Kidney (tissue), 14 donors: ENCODE measurements around the gene C18orf63. TPM values are rescaled to one million over a fixed set of nuclear protein-coding genes. Genes with fewer than 3 reads are reported as not detected.

Experiments used
- DNase-seq, 5 donors: peaks; one replicate each; pipeline ENCODE4 v3.0.0-alpha.2; 2013 to 2020
- FAIRE-seq: peaks from 2 replicates; lab custom pipeline; 2012; peaks lifted over from hg19 to GRCh38; lab: Jason Lieb, UNC
- H3K27ac ChIP-seq, 2 donors: one replicate each; pipeline ENCODE4 v1.7.0; 2013; ENCODE audit warnings: low read depth in 2 of 2, low read length in 2 of 2, inconsistent platforms in 1 of 2
- H3K27me3 ChIP-seq: one replicate; pipeline ENCODE4 v1.7.1; 2013; ENCODE audit warnings: low read length, inconsistent platforms; ENCODE audit not compliant: control insufficient read depth, insufficient read depth
- H3K36me3 ChIP-seq, 3 donors: one replicate each; pipeline versions ENCODE4 v1.7.0 to v1.7.1; 2013; ENCODE audit warnings: low read length in 3 of 3, control low read depth in 1 of 3, inconsistent platforms in 1 of 3; ENCODE audit not compliant: insufficient read depth in 3 of 3, control insufficient read depth in 2 of 3
- H3K4me1 ChIP-seq, 3 donors: one replicate each; pipeline versions ENCODE4 v1.7.0 to v1.7.1; 2013; ENCODE audit warnings: low read length in 3 of 3, inconsistent platforms in 1 of 3, low read depth in 1 of 3; ENCODE audit not compliant: control insufficient read depth in 2 of 3, insufficient read depth in 2 of 3
- H3K4me3 ChIP-seq, 3 donors: one replicate each; pipeline versions ENCODE4 v1.7.0 to v1.8.1; 2013; ENCODE audit warnings: low read length in 3 of 3, control low read depth in 1 of 3, inconsistent platforms in 1 of 3
- H3K9ac ChIP-seq, 3 donors: one replicate each; pipeline versions ENCODE4 v1.7.0 to v1.7.1; 2013; ENCODE audit warnings: low read length in 3 of 3, control low read depth in 1 of 3, inconsistent platforms in 1 of 3
- H3K9me3 ChIP-seq, 3 donors: one replicate each; pipeline versions ENCODE4 v1.7.0 to v1.7.1; 2013; ENCODE audit warnings: low read length in 3 of 3, control low read depth in 1 of 3, inconsistent platforms in 1 of 3; ENCODE audit not compliant: control insufficient read depth in 2 of 3, insufficient read depth in 1 of 3
- CTCF ChIP-seq: IDR thresholded peaks from 3 replicates; pipeline ENCODE4 v1.5.1; 2012; ENCODE audit warnings: mild to moderate bottlenecking, moderate library complexity, borderline replicate concordance; ENCODE audit not compliant: insufficient read depth; ENCODE audit errors: extremely low read depth
- intact Hi-C: fragments of 100-400 bp; cut with DNase I; formaldehyde crosslinking; loops from one replicate; pipeline ENCODE4 v1.11.1; 2022
- polyA plus RNA-seq: library from polyadenylated mRNA; stranded (reverse); fragments of 350-450 nt; fragmentation: Illumina TruSeq; extraction: RNeasy Lipid Tissue Mini Kit (QIAGEN cat#74804); gene quantifications from one replicate; pipeline ENCODE4 v1.2.3, GENCODE V29; 2014; ENCODE audit warnings: low read depth, low replicate concordance; ENCODE audit not compliant: insufficient read depth
- total RNA-seq: library from RNA; stranded (reverse); fragmentation: NEBNext Ultra II Directional; extraction: Animal tissue kit (Norgen Biotek cat#: 25700); gene quantifications from one replicate; pipeline ENCODE4 v1.2.1, GENCODE V29; 2021
- donor health status: control.
- donor health status: control.
- donor health status: control.
- donor health status: control.
- donor health status: control.
- donor health status: DM: yes; HTN: yes; CAD: no.
- donor health status: Normal renal cell carcinoma (clear cell type).

C18orf63 gene
- total and polyA plus RNA-seq, 2 donors from 2014 or later = not detected

GRCh38 chr18:74377776-74378175 lies 62.1 kb downstream of the C18orf63 start:
- H3K27ac ChIP-seq = no peak overlapping the region

GRCh38 chr18:74378179-74378682 lies 62.6 kb downstream of the C18orf63 start:
- H3K9me3 ChIP-seq = no peaks in the 10 kb centered on the region
- FAIRE-seq (no peak), DNase-seq (no peak)
- intact Hi-C loops = no loop called here
- no peaks in the 10 kb centered on the region for H3K27me3 ChIP-seq
- no peak overlapping the region for H3K27ac ChIP-seq
- no peak overlapping the region for H3K4me3 ChIP-seq
- H3K36me3 ChIP-seq = no peaks in the 10 kb centered on the region
- no peak for TF ChIP-seq CTCF
- H3K4me1 ChIP-seq = no peaks in the 10 kb centered on the region
- H3K9ac ChIP-seq = no peak overlapping the region

More at GRCh38 chr18:74377776-74378175, 62.1 kb downstream of the C18orf63 start:
- TF ChIP-seq CTCF = no peak
- FAIRE-seq (no peak), DNase-seq (no peak)
- intact Hi-C loops = no loop called here
- Histone ChIP-seq H3K9me3 (no peaks in the 10 kb centered on the region), H3K9ac (no peak overlapping the region), H3K4me1 (no peaks in the 10 kb centered on the region), H3K36me3 (no peaks in the 10 kb centered on the region), H3K27me3 (no peaks in the 10 kb centered on the region), H3K4me3 (no peak overlapping the region)

- no peaks in the 10 kb centered on the region for H3K36me3 ChIP-seq
- no peak for FAIRE-seq
- no peak for TF ChIP-seq CTCF
- no peak for DNase-seq
- no peaks in the 10 kb centered on the region for H3K27me3 ChIP-seq
- no peak overlapping the region for H3K27ac ChIP-seq
- no peak overlapping the region for H3K4me3 ChIP-seq
- no peaks in the 10 kb centered on the region for H3K9me3 ChIP-seq
- intact Hi-C loops = no loop called here
- H3K9ac ChIP-seq = no peak overlapping the region
- H3K4me1 ChIP-seq = no peaks in the 10 kb centered on the region
Measured at GRCh38 chr18:74380916-74381315, 65.3 kb downstream of the C18orf63 start.

GRCh38 chr18:74381621-74382295 lies 66.1 kb downstream of the C18orf63 start:
- Histone ChIP-seq H3K4me3 (no peak overlapping the region), H3K9me3 (no peaks in the 10 kb centered on the region), H3K9ac (no peak overlapping the region), H3K27me3 (no peaks in the 10 kb centered on the region), H3K36me3 (no peaks in the 10 kb centered on the region), H3K4me1 (no peaks in the 10 kb centered on the region), H3K27ac (no peak overlapping the region)
- no peak for FAIRE-seq
- TF ChIP-seq CTCF = no peak
- intact Hi-C loops = no loop called here
- no peak for DNase-seq
